Left lung (tissue), 10 donors: ENCODE data around the gene THBD. TPM values are rescaled to one million over a fixed set of nuclear protein-coding genes. Genes with fewer than 3 reads are reported as not detected.

Experiments
- ATAC-seq: fragments of 200-7000 bp; cut with Tn5 transposase; one replicate; pipeline ENCODE4 v1.9.1; 2020; ENCODE audit warnings: moderate library complexity
- DNase-seq, 4 donors: peaks; one replicate each; pipeline ENCODE4 v3.0.0-alpha.2; 2013 to 2020
- H3K27ac ChIP-seq, 2 donors: fragments of 200-600 bp; sonication (generic) in 1 of 2; one replicate each; pipeline versions ENCODE4 v1.5.0 to v1.8.0; 2020 to 2021
- H3K27me3 ChIP-seq, 2 donors: fragments of 200-600 bp; sonication (generic) in 1 of 2; one replicate each; pipeline versions ENCODE4 v1.5.0 to v1.8.0; 2020 to 2021
- H3K36me3 ChIP-seq, 2 donors: fragments of 200-600 bp; sonication (generic) in 1 of 2; one replicate each; pipeline versions ENCODE4 v1.5.0 to v1.8.0; 2020 to 2021
- H3K4me1 ChIP-seq, 2 donors: fragments of 200-600 bp; one replicate each; pipeline ENCODE4 v1.8.0; 2021
- H3K4me3 ChIP-seq, 2 donors: fragments of 200-600 bp; sonication (generic) in 1 of 2; one replicate each; pipeline versions ENCODE4 v1.5.0 to v1.8.0; 2020 to 2021; ENCODE audit warnings: mild to moderate bottlenecking in 1 of 2
- H3K9me3 ChIP-seq, 2 donors: fragments of 200-600 bp; sonication (generic) in 1 of 2; one replicate each; pipeline versions ENCODE4 v1.5.0 to v1.8.0; 2020 to 2021
- CTCF ChIP-seq, 2 donors: fragments of 200-600 bp; sonication (generic) in 1 of 2; IDR thresholded peaks; one replicate each; pipeline versions ENCODE4 v1.5.0 to v1.8.0; 2021; ENCODE audit warnings: antibody characterized with exemption in 2 of 2
- intact Hi-C, 2 donors: fragments of 100-400 bp; cut with DNase I; formaldehyde crosslinking; loops; one replicate each; pipeline versions ENCODE4 v1.11.2 to v1.14.2; 2022
- polyA plus RNA-seq, 6 donors: library from polyadenylated mRNA; unstranded; fragments of 120-200 nt; gene quantifications; one replicate each; pipeline ENCODE4 v1.2.1, GENCODE V29; 2013; ENCODE audit not compliant: insufficient read length in 6 of 6
- total RNA-seq, 2 donors: library from RNA; stranded (reverse); fragmentation: NEBNext Ultra II Directional; extraction: Animal tissue kit (Norgen Biotek cat#: 25700); gene quantifications; one replicate each; pipeline ENCODE4 v1.2.1, GENCODE V29; 2021
- donor health status: DM: no; HTN: yes; CAD: no.
- donor health status: DM: no; HTN: no; CAD: no.

The THBD gene
- total and polyA plus RNA-seq, 8 donors = 27.3 to 77.4 (median 47.2) TPM

- H3K36me3 ChIP-seq = no peaks in the 10 kb centered on the region
- peaks cover 14 to 31% of the 10 kb centered on the region in 2 donors for H3K4me1 ChIP-seq
- ATAC-seq (no peak), DNase-seq (no peak)
- no peak overlapping the region for H3K4me3 ChIP-seq
- no peaks in the 10 kb centered on the region for H3K27me3 ChIP-seq
- no peaks in the 10 kb centered on the region for H3K9me3 ChIP-seq
- intact Hi-C loops = no loop called here
- H3K27ac ChIP-seq = no peak overlapping the region
- no peak for TF ChIP-seq CTCF (IDR thresholded peaks at IDR 0.05)
These were observed 13.7 kb upstream of the THBD start for GRCh38 chr20:23063168-23063567.

- no peaks in the 10 kb centered on the region for H3K9me3 ChIP-seq
- H3K36me3 ChIP-seq = no peaks in the 10 kb centered on the region
- DNase-seq (no peak), ATAC-seq (no peak)
- TF ChIP-seq CTCF (IDR thresholded peaks at IDR 0.05) = no peak
- H3K27ac ChIP-seq = no peak overlapping the region
- no peak overlapping the region for H3K4me3 ChIP-seq
- intact Hi-C loops = no loop called here
- no peaks in the 10 kb centered on the region for H3K27me3 ChIP-seq
- H3K4me1 ChIP-seq = peaks cover 14 to 31% of the 10 kb centered on the region in 2 donors
These were observed 13.2 kb upstream of the THBD start for GRCh38 chr20:23062632-23063031.

- Histone ChIP-seq H3K9me3 (peaks cover 0 to 1% of the 10 kb centered on the region in 2 donors), H3K4me1 (peaks cover 14 to 31% of the 10 kb centered on the region in 2 donors), H3K4me3 (no peak overlapping the region), H3K27me3 (no peaks in the 10 kb centered on the region), H3K27ac (peak overlapping the region; percentile 5 to 24), H3K36me3 (no peaks in the 10 kb centered on the region)
- TF ChIP-seq CTCF (IDR thresholded peaks at IDR 0.05) = peak in 1 of 2 donors; percentile 34
- peak; percentile 81 for ATAC-seq
- intact Hi-C loops = no loop called here
- DNase-seq = peak in 2 of 4 donors; percentile 87 to 91
These were observed 12.5 kb upstream of the THBD start for GRCh38 chr20:23061734-23062561.

- no peak for DNase-seq
- intact Hi-C loops = no loop called here
- Histone ChIP-seq H3K4me3 (no peak overlapping the region), H3K27ac (peak overlapping the region; percentile 5 to 24), H3K4me1 (peaks cover 14 to 31% of the 10 kb centered on the region in 2 donors), H3K36me3 (no peaks in the 10 kb centered on the region), H3K27me3 (no peaks in the 10 kb centered on the region), H3K9me3 (peaks cover 0 to 5% of the 10 kb centered on the region in 2 donors)
- ATAC-seq = no peak
- TF ChIP-seq CTCF (IDR thresholded peaks at IDR 0.05) = no peak
These were observed 11.8 kb upstream of the THBD start for GRCh38 chr20:23061262-23061661.

- Histone ChIP-seq H3K4me1 (peaks cover 14 to 31% of the 10 kb centered on the region in 2 donors), H3K27ac (no peak overlapping the region), H3K9me3 (peaks cover 0 to 5% of the 10 kb centered on the region in 2 donors), H3K27me3 (no peaks in the 10 kb centered on the region), H3K4me3 (no peak overlapping the region), H3K36me3 (no peaks in the 10 kb centered on the region)
- TF ChIP-seq CTCF (IDR thresholded peaks at IDR 0.05) = no peak
- intact Hi-C loops = no loop called here
- DNase-seq (no peak), ATAC-seq (no peak)
These were observed 11.2 kb upstream of the THBD start for GRCh38 chr20:23060629-23061028.
